IMR-90 (cell line): Measurements from ENCODE around the gene MTCL1. TPM values are rescaled to one million over a fixed set of nuclear protein-coding genes. Genes with fewer than 3 reads are reported as not detected.

Experiments
- ATAC-seq: fragments of 200-7000 bp; cut with Tn5 transposase; 2 replicates; pipeline ENCODE4 v1.9.1; 2020; ENCODE audit warnings: low read depth, mild to moderate bottlenecking, moderate library complexity
- BruUV-seq: library from RNA; stranded (reverse); fragments of 400-500 nt; replicated peaks from 2 replicates; lab custom pipeline; 2021; lab: Mats Ljungman, UMichigan
- CTCF ChIA-PET: fragments of 300-600 bp; formaldehyde crosslinking; extraction: SDS; loops from one replicate; lab custom pipeline; 2021; ENCODE audit warnings: antibody characterized with exemption; lab: Yijun Ruan, JAX
- POLR2A ChIA-PET: fragments of 300-600 bp; sonication (Branson Sonifier 250); formaldehyde crosslinking; loops from one replicate; lab custom pipeline; 2022; ENCODE audit warnings: antibody characterized with exemption; ENCODE audit not compliant: unreplicated experiment; lab: Charles Lee
- DNase-seq: peaks from one replicate; pipeline ENCODE4 v3.0.0; 2013
- H2AFZ ChIP-seq: replicated peaks from 2 replicates; pipeline ENCODE3; 2013; ENCODE audit warnings: low read length, mild to moderate bottlenecking; ENCODE audit not compliant: poor library complexity
- H2AK5ac ChIP-seq: 2 replicates; pipeline ENCODE4 v1.6.1; 2013; ENCODE audit warnings: low read depth, low read length, inconsistent platforms
- H2AK9ac ChIP-seq: replicated peaks from 2 replicates; pipeline ENCODE3; 2013; ENCODE audit warnings: mild to moderate bottlenecking, low read depth, low read length, moderate library complexity; ENCODE audit not compliant: poor library complexity
- H2BK120ac ChIP-seq: 2 replicates; pipeline ENCODE4 v1.6.1; 2013; ENCODE audit warnings: low read depth, low read length, inconsistent platforms
- H2BK15ac ChIP-seq: 3 replicates; pipeline ENCODE4 v1.6.1; 2013; ENCODE audit warnings: low read depth, low read length, inconsistent platforms
- H2BK20ac ChIP-seq: 2 replicates; pipeline ENCODE4 v1.6.1; 2013; ENCODE audit warnings: low read depth, mild to moderate bottlenecking, inconsistent platforms, low read length, moderate library complexity
- H2BK5ac ChIP-seq: 2 replicates; pipeline ENCODE4 v1.6.1; 2013; ENCODE audit warnings: mild to moderate bottlenecking, low read depth, low read length, inconsistent platforms; ENCODE audit not compliant: poor library complexity, severe bottlenecking
- H3K14ac ChIP-seq: replicated peaks from 2 replicates; pipeline ENCODE4 v1.6.1; 2013; ENCODE audit warnings: low read depth, low read length, inconsistent platforms
- H3K18ac ChIP-seq: 2 replicates; pipeline ENCODE4 v1.6.1; 2013; ENCODE audit warnings: low read depth, low read length, control low read depth
- H3K23ac ChIP-seq: 2 replicates; pipeline ENCODE4 v1.6.1; 2013; ENCODE audit warnings: low read depth, low read length, inconsistent platforms
- H3K27ac ChIP-seq: 2 replicates; pipeline ENCODE4 v1.5.1; 2013; ENCODE audit warnings: mild to moderate bottlenecking, control low read depth, low read length; ENCODE audit not compliant: insufficient read depth
- H3K27me3 ChIP-seq: 2 replicates; pipeline ENCODE4 v1.6.1; 2013; ENCODE audit warnings: low read length; ENCODE audit not compliant: control insufficient read depth, insufficient read depth
- H3K36me3 ChIP-seq: 2 replicates; pipeline ENCODE4 v1.6.1; 2013; ENCODE audit warnings: low read length, mixed read lengths; ENCODE audit not compliant: control insufficient read depth, insufficient read depth
- H3K4ac ChIP-seq: 2 replicates; pipeline ENCODE4 v1.6.1; 2013; ENCODE audit warnings: low read depth, low read length, inconsistent platforms
- H3K4me1 ChIP-seq: 2 replicates; pipeline ENCODE4 v1.6.1; 2013; ENCODE audit warnings: low read length, mixed read lengths; ENCODE audit not compliant: control insufficient read depth, insufficient read depth
- H3K4me2 ChIP-seq: 2 replicates; pipeline ENCODE4 v1.6.1; 2013; ENCODE audit warnings: low read depth, mild to moderate bottlenecking, control low read depth, low read length, moderate library complexity
- H3K4me3 ChIP-seq: 2 replicates; pipeline ENCODE4 v1.5.1; 2013; ENCODE audit warnings: low read depth, mild to moderate bottlenecking, control low read depth, low read length, moderate library complexity; ENCODE audit not compliant: insufficient read depth
- H3K56ac ChIP-seq: 2 replicates; pipeline ENCODE4 v1.6.1; 2013; ENCODE audit warnings: low read length, inconsistent platforms; ENCODE audit not compliant: insufficient read depth; ENCODE audit errors: extremely low read depth
- H3K79me1 ChIP-seq, 2 experiments: 2 replicates each; pipeline ENCODE4 v1.6.1; 2013; ENCODE audit warnings: low read length in 2 of 2, inconsistent platforms in 1 of 2, low read depth in 1 of 2
- H3K9ac ChIP-seq: 2 replicates; pipeline ENCODE4 v1.6.1; 2013; ENCODE audit warnings: low read depth, low read length, control low read depth
- H3K9me1 ChIP-seq: 2 replicates; pipeline ENCODE4 v1.6.1; 2013; ENCODE audit warnings: low read length, inconsistent platforms; ENCODE audit not compliant: insufficient read depth
- H3K9me3 ChIP-seq: 2 replicates; pipeline ENCODE4 v1.6.1; 2013; ENCODE audit warnings: low read length; ENCODE audit not compliant: control insufficient read depth, insufficient read depth
- H4K20me1 ChIP-seq: 2 replicates; pipeline ENCODE4 v1.6.1; 2013; ENCODE audit warnings: low read length, inconsistent platforms; ENCODE audit not compliant: insufficient read depth
- H4K5ac ChIP-seq: 2 replicates; pipeline ENCODE4 v1.6.1; 2013; ENCODE audit warnings: mild to moderate bottlenecking, low read depth, low read length, control low read depth
- H4K8ac ChIP-seq, 2 experiments: 2 replicates each; pipeline ENCODE4 v1.6.1; 2013; ENCODE audit warnings: low read depth in 2 of 2, low read length in 2 of 2, control low read depth in 1 of 2, inconsistent platforms in 1 of 2
- H4K91ac ChIP-seq: 2 replicates; pipeline ENCODE4 v1.6.1; 2013; ENCODE audit warnings: low read depth, low read length, inconsistent platforms; ENCODE audit not compliant: insufficient read depth
- BHLHE40 ChIP-seq: fragments of 150-350 bp; IDR thresholded peaks from 2 replicates; pipeline ENCODE4 v1.6.1; 2016; ENCODE audit warnings: mild to moderate bottlenecking, low read depth, low read length
- CEBPB ChIP-seq: IDR thresholded peaks from 2 replicates; pipeline ENCODE4 v1.6.1; 2012; ENCODE audit warnings: low read depth, low read length, improper control_type of control experiment
- CHD1 ChIP-seq: IDR thresholded peaks from 2 replicates; pipeline ENCODE4 v1.6.1; 2012; ENCODE audit warnings: low read depth, low read length, improper control_type of control experiment
- CTCF ChIP-seq: conservative IDR thresholded peaks from 2 replicates; pipeline ENCODE4 v1.5.1; 2012; ENCODE audit warnings: mild to moderate bottlenecking, low read depth, low read length, improper control_type of control experiment
- ELK1 ChIP-seq: fragments of 150-350 bp; IDR thresholded peaks from 2 replicates; pipeline ENCODE4 v1.6.1; 2016; ENCODE audit warnings: low read depth, mild to moderate bottlenecking, low read length, moderate library complexity, borderline replicate concordance
- FOS ChIP-seq: fragments of 150-350 bp; IDR thresholded peaks from 2 replicates; pipeline ENCODE4 v1.6.1; 2016; ENCODE audit warnings: low read depth, low read length
- MAFK ChIP-seq: IDR thresholded peaks from 2 replicates; pipeline ENCODE4 v1.6.1; 2012; ENCODE audit warnings: low read depth, low read length, improper control_type of control experiment
- MAZ ChIP-seq: IDR thresholded peaks from 2 replicates; pipeline ENCODE4 v1.6.1; 2012; ENCODE audit warnings: low read depth, mild to moderate bottlenecking, low read length, improper control_type of control experiment, moderate library complexity, borderline replicate concordance
- MXI1 ChIP-seq: IDR thresholded peaks from 2 replicates; pipeline ENCODE4 v1.6.1; 2012; ENCODE audit warnings: low read depth, mild to moderate bottlenecking, low read length, moderate library complexity, borderline replicate concordance
- NFE2L2 ChIP-seq: fragments of 150-350 bp; IDR thresholded peaks from 2 replicates; pipeline ENCODE4 v1.6.1; 2016; ENCODE audit warnings: low read depth, mild to moderate bottlenecking, low read length
- POLR2A ChIP-seq: IDR thresholded peaks from 2 replicates; pipeline ENCODE4 v1.6.1; 2012; ENCODE audit warnings: mild to moderate bottlenecking, low read depth, low read length
- RAD21 ChIP-seq: IDR thresholded peaks from 2 replicates; pipeline ENCODE4 v1.6.1; 2012; ENCODE audit warnings: low read length, improper control_type of control experiment
- RCOR1 ChIP-seq: IDR thresholded peaks from 2 replicates; pipeline ENCODE4 v1.6.1; 2012; ENCODE audit warnings: mild to moderate bottlenecking, low read length, improper control_type of control experiment; ENCODE audit not compliant: insufficient replicate concordance
- RFX5 ChIP-seq: IDR thresholded peaks from 2 replicates; pipeline ENCODE4 v1.8.0; 2012; ENCODE audit warnings: low read depth, mild to moderate bottlenecking, low read length, moderate library complexity
- SMC3 ChIP-seq: fragments of 150-350 bp; IDR thresholded peaks from 2 replicates; pipeline ENCODE4 v1.6.1; 2016; ENCODE audit warnings: low read depth, mild to moderate bottlenecking, antibody characterized with exemption, low read length, moderate library complexity
- USF2 ChIP-seq: fragments of 150-350 bp; IDR thresholded peaks from 2 replicates; pipeline ENCODE4 v1.6.1; 2017; ENCODE audit warnings: mild to moderate bottlenecking, antibody characterized with exemption, low read length, low read depth
- WGBS, 2 experiments: methylation state at CpG; one replicate each; pipeline versions ENCODE4 v1.1.5 to v1.1.7; 2013; ENCODE audit warnings: missing lambda C conversion rate in 2 of 2; ENCODE audit not compliant: insufficient read length in 1 of 2; ENCODE audit errors: extremely low coverage in 2 of 2; 5-methylcytosine and 5-hydroxymethylcytosine counted together
- dilution Hi-C: fragments of 300-500 bp; cut with HindIII; formaldehyde crosslinking; loops from one replicate; pipeline ENCODE4 v1.14.3; 2018; ENCODE audit warnings: low sequenced_read_pairs; ENCODE audit not compliant: unreplicated experiment
- in situ Hi-C: fragments of 300-500 bp; cut with MboI; formaldehyde crosslinking; loops from 3 replicates; pipeline ENCODE4 v1.14.3; 2019; ENCODE audit warnings: low sequenced_read_pairs, inconsistent platforms, mixed read lengths
- intact Hi-C: fragments of 100-400 bp; cut with micrococcal nuclease; formaldehyde crosslinking; loops from 2 replicates; pipeline ENCODE4 v1.10.0; 2022
- polyA plus RNA-seq, 3 experiments: library from polyadenylated mRNA; depleted of rRNA; stranded (reverse); fragments of >200 nt; gene quantifications; 2 replicates each; pipeline ENCODE4 v1.2.3, GENCODE V29; 2012; ENCODE audit warnings: low replicate concordance in 1 of 3
- total RNA-seq: library from RNA; depleted of rRNA; stranded (reverse); fragments of >200 nt; gene quantifications from 2 replicates; pipeline ENCODE4 v1.2.3, GENCODE V29; 2012

The MTCL1 gene
- total and polyA plus RNA-seq, 2 of the 4 experiments (the other 2 are of a cell fraction), result 29.0 to 45.3 TPM

- ATAC-seq (no peak), DNase-seq (no peak)
- H2AK9ac ChIP-seq, result no peak overlapping the region
- no peak overlapping the region for H3K4me3 ChIP-seq
- dilution Hi-C loops (no loop called here), in situ Hi-C loops (no loop called here), intact Hi-C loops (loop anchor here (10.0 kb wide), 2 partner anchors 149 to 251 kb away; no protein-coding TSS in a partner anchor)
- 0 out of 2 replicates have a peak overlapping the region, but pooled peaks have one; percentile 54 for H2AK5ac ChIP-seq
- no peak overlapping the region for H3K14ac ChIP-seq
- no peak overlapping the region for H2AFZ ChIP-seq
- no peak overlapping the region for H3K4me2 ChIP-seq
- no CpG with 5 or more reads among the region's 1 CpG for WGBS, 2 experiments
- H3K4ac ChIP-seq, result peak overlapping the region; percentile 45
- 0 out of 4 replicates have a peak overlapping the region, but pooled peaks of 1 of the 2 experiments have one; percentile 66 for H4K8ac ChIP-seq
- H3K18ac ChIP-seq, result no peak overlapping the region; the same call in 1 of the 2 replicates
- TF ChIP-seq RAD21, result no peak
- no peak for TF ChIP-seq USF2
- TF ChIP-seq CEBPB, result no peak
- no peak for TF ChIP-seq RCOR1
- no peak for TF ChIP-seq MAFK
- no peak for TF ChIP-seq RFX5
- no peak for TF ChIP-seq MAZ
- TF ChIP-seq SMC3, result no peak
- TF ChIP-seq MXI1, result no peak
- no peak for TF ChIP-seq POLR2A
- TF ChIP-seq CHD1, result no peak
- TF ChIP-seq BHLHE40, result no peak
- TF ChIP-seq FOS, result no peak
- TF ChIP-seq CTCF, result no peak
- TF ChIP-seq NFE2L2, result no peak
- TF ChIP-seq ELK1, result no peak
- H4K20me1 ChIP-seq, result no peaks in the 10 kb centered on the region
- POLR2A ChIA-PET, result no interaction called here
- peaks cover 41% of the 10 kb centered on the region for H3K9me1 ChIP-seq
- H4K5ac ChIP-seq, result no peak overlapping the region
- peak overlapping the region; percentile 14 for H2BK5ac ChIP-seq
- H2BK20ac ChIP-seq, result no peak overlapping the region; the same call in 1 of the 2 replicates
- H3K9me3 ChIP-seq, result no peaks in the 10 kb centered on the region
- H2BK120ac ChIP-seq, result no peak overlapping the region
- no peaks in the 10 kb centered on the region for H3K27me3 ChIP-seq
- H3K27ac ChIP-seq, result no peak overlapping the region
- CTCF ChIA-PET, result interaction anchor here (0.6 kb wide), 2 partner anchors 102 to 607 kb away, joined by 3 to 5 read pairs; no protein-coding TSS in a partner anchor
- H3K9ac ChIP-seq, result no peak overlapping the region
- H3K23ac ChIP-seq, result no peak overlapping the region
- 0 out of 3 replicates have a peak overlapping the region, but pooled peaks have one; percentile 53 for H2BK15ac ChIP-seq
- peaks cover 37 to 67% of the 10 kb centered on the region in 2 experiments for H3K79me1 ChIP-seq
- peaks cover 33% of the 10 kb centered on the region for H3K36me3 ChIP-seq
- no peak overlapping the region for H4K91ac ChIP-seq
- BruUV-seq, result no TSS peak
- no peak overlapping the region for H3K56ac ChIP-seq
- peaks cover 36% of the 10 kb centered on the region for H3K4me1 ChIP-seq
These were observed 98.6 kb downstream of the MTCL1 start for GRCh38 chr18:8803957-8804356.
